HG02610 (cell line): Measurements from ENCODE around the gene CCDC38.
A peak's percentile ranks its signal among the peaks of the same experiment; 100 is the strongest.
"Not testable (repeated sequence)": the region's sequence is repeated elsewhere in the genome, so short reads cannot be mapped to it uniquely, and the experiment has no call there.

Experiments used
- ATAC-seq: cut with Tn5 transposase; IDR thresholded peaks from one replicate; pipeline ENCODE4 v1.9.1; 2021; ENCODE audit warnings: mild to moderate bottlenecking, moderate library complexity; ENCODE audit not compliant: unreplicated experiment

Gene CCDC38

GRCh38 chr12:95884998-95885397, 57.4 kb downstream of the CCDC38 start:
- ATAC-seq = no peak

- no peak for ATAC-seq
These were observed 59.5 kb downstream of the CCDC38 start for GRCh38 chr12:95882873-95883272.

GRCh38 chr12:95882080-95882479, 60.3 kb downstream of the CCDC38 start:
- ATAC-seq = no peak

- no peak for ATAC-seq
These were observed 61.0 kb downstream of the CCDC38 start for GRCh38 chr12:95881331-95881955.

GRCh38 chr12:95880895-95881294, 61.5 kb downstream of the CCDC38 start:
- ATAC-seq = no peak

GRCh38 chr12:95877622-95878021, 64.8 kb downstream of the CCDC38 start:
- no peak for ATAC-seq

- no peak for ATAC-seq
These were observed 68.0 kb downstream of the CCDC38 start for GRCh38 chr12:95874452-95874851.

GRCh38 chr12:95870897-95871296, 71.5 kb downstream of the CCDC38 start:
- ATAC-seq = no peak

- no peak for ATAC-seq
These were observed 79.1 kb downstream of the CCDC38 start for GRCh38 chr12:95863337-95863736.

GRCh38 chr12:95862038-95862437, 80.4 kb downstream of the CCDC38 start:
- no peak for ATAC-seq

GRCh38 chr12:95859947-95860850, 82.2 kb downstream of the CCDC38 start:
- ATAC-seq = no peak

GRCh38 chr12:95859344-95859816, 83.0 kb downstream of the CCDC38 start:
- ATAC-seq = peak; percentile 18

- ATAC-seq = peak; percentile 99
These were observed 83.7 kb downstream of the CCDC38 start, which contains the start of gene SNRPF for GRCh38 chr12:95858451-95859343. Gene SNRPF, plus strand, starts transcription at chr12:95858952. Its CDS starts 122 bp downstream, at chr12:95859074.

GRCh38 chr12:95857799-95858198, 84.6 kb downstream of the CCDC38 start:
- no peak for ATAC-seq

- ATAC-seq = no peak
These were observed 85.3 kb downstream of the CCDC38 start for GRCh38 chr12:95857156-95857555.

- ATAC-seq = no peak
These were observed 90.3 kb downstream of the CCDC38 start for GRCh38 chr12:95852133-95852532.

GRCh38 chr12:95851606-95852005, 90.8 kb downstream of the CCDC38 start:
- no peak for ATAC-seq

- ATAC-seq = no peak
These were observed 93.6 kb downstream of the CCDC38 start for GRCh38 chr12:95848575-95849388.

- ATAC-seq = not testable (repeated sequence)
These were observed 100.0 kb downstream of the CCDC38 start for GRCh38 chr12:95842426-95842825.

GRCh38 chr12:95838125-95838524, 104.3 kb downstream of the CCDC38 start:
- no peak for ATAC-seq
